AG04450 (cell line): ENCODE results near the gene NPR1. TPM values are rescaled to one million over a fixed set of nuclear protein-coding genes. Genes with fewer than 3 reads are reported as not detected.

Experiments
- CTCF ChIA-PET: fragments of 300-600, 350-600 bp; formaldehyde crosslinking; extraction: SDS; loops from one replicate; lab custom pipeline; 2022; ENCODE audit warnings: antibody characterized with exemption, inconsistent platforms; lab: Charles Lee
- POLR2A ChIA-PET: fragments of 350-600 bp; formaldehyde crosslinking; extraction: SDS; loops from one replicate; lab custom pipeline; 2021; ENCODE audit warnings: antibody characterized with exemption, inconsistent platforms; lab: Yijun Ruan, JAX
- DNase-seq: peaks from one replicate; pipeline ENCODE4 v3.0.0-alpha.2; 2011; ENCODE audit warnings: low read depth, low spot score
- H3K27ac ChIP-seq: one replicate; pipeline ENCODE4 v1.5.1; 2012; ENCODE audit warnings: low read depth, low read length, control low read depth
- H3K27me3 ChIP-seq: one replicate; pipeline ENCODE4 v1.6.0; 2012; ENCODE audit warnings: low read length; ENCODE audit not compliant: control insufficient read depth, insufficient read depth
- H3K4me3 ChIP-seq: 2 replicates; pipeline ENCODE4 v1.5.1; 2011; ENCODE audit warnings: mild to moderate bottlenecking, low read depth, low read length, control low read depth
- H3K9me3 ChIP-seq: 2 replicates; pipeline ENCODE4 v1.5.1; 2012; ENCODE audit warnings: low read length; ENCODE audit not compliant: control insufficient read depth, insufficient read depth
- polyA plus RNA-seq: library from polyadenylated mRNA; depleted of rRNA; stranded (reverse); fragments of >200 nt; gene quantifications from 2 replicates; pipeline ENCODE4 v1.2.3, GENCODE V29; 2011; rRNA removed
- small RNA-seq: library from RNA; depleted of rRNA; stranded (forward); fragments of <200 nt; gene quantifications from one replicate; pipeline ENCODE3, GENCODE V24; 2012; ENCODE audit warnings: low read depth; ENCODE audit not compliant: insufficient read length
- TF ChIP-seq, protein P1 (sequence below): IDR thresholded peaks from 2 replicates; pipeline ENCODE4 v1.5.1; 2011; ENCODE audit warnings: low read depth, low read length, control low read depth, inconsistent platforms

Gene NPR1
- polyA plus RNA-seq, 1 experiment = 0.02 TPM

DNA sequence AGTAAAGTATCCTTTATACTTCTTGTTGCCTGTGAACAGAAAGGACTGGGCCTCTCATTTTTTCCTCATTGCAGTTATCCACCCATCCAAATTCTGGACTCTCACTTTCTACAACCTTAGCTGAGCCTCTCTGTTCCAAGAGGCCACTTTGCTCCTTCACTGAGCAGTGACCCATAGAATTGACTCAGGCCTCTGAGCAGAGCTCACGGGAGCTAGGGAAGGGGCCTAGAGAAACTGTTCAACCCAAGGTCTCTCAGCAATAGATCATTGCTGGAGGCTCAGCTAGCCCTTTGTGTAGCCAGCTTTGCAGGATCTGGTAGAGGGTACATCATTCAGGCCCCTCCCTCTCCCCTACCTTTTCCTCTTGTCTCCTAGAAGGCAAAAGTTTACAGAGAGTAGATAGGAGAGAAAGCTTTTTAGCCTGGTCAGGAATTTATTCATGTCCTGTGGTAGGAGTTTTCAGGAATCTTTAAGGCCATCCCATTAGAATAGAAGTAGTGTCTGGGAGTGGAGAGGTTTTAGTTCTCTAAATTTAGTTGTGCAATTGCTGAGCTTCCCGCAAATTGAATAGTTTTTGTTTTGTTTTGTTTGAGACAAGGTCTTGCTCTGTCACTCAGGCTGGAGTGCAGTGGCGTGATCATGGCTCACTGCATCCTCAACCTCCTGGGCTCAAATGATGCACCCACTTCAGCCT, 56.1 kb downstream of the NPR1 start:
- no peaks in the 10 kb centered on the region for H3K9me3 ChIP-seq
- no peak overlapping the region for H3K27ac ChIP-seq
- DNase-seq = no peak
- POLR2A ChIA-PET = no interaction called here
- H3K4me3 ChIP-seq = no peak overlapping the region
- CTCF ChIA-PET = interaction anchor here (1.0 to 1.9 kb wide), 2 partner anchors 14 to 57 kb away, joined by 3 to 6 read pairs; no protein-coding TSS in a partner anchor
- TF ChIP-seq, protein P1, sequence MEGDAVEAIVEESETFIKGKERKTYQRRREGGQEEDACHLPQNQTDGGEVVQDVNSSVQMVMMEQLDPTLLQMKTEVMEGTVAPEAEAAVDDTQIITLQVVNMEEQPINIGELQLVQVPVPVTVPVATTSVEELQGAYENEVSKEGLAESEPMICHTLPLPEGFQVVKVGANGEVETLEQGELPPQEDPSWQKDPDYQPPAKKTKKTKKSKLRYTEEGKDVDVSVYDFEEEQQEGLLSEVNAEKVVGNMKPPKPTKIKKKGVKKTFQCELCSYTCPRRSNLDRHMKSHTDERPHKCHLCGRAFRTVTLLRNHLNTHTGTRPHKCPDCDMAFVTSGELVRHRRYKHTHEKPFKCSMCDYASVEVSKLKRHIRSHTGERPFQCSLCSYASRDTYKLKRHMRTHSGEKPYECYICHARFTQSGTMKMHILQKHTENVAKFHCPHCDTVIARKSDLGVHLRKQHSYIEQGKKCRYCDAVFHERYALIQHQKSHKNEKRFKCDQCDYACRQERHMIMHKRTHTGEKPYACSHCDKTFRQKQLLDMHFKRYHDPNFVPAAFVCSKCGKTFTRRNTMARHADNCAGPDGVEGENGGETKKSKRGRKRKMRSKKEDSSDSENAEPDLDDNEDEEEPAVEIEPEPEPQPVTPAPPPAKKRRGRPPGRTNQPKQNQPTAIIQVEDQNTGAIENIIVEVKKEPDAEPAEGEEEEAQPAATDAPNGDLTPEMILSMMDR = no peak
- H3K27me3 ChIP-seq = no peaks in the 10 kb centered on the region

DNA sequence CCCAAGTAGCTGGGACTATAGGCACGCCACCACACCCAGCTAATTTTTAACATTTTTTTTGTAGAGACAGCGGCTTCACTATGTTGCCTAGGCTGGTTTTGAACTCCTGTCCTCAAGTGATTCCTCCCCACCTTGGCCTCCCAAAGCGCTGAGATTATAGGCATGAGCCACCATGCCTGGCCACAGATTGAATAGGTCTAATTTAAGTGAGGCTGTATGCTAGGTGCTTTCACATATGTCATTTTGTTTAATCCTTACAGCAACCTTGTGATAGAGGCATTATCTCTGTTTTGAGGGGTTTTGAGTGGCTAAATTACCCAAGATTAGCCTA, 56.6 kb downstream of the NPR1 start:
- TF ChIP-seq, protein P1 = no peak
- Histone ChIP-seq H3K27me3 (no peaks in the 10 kb centered on the region), H3K9me3 (no peaks in the 10 kb centered on the region), H3K4me3 (no peak overlapping the region), H3K27ac (no peak overlapping the region)
- no peak for DNase-seq
- ChIA-PET POLR2A (no interaction called here), CTCF (interaction anchor here (1.0 kb wide), 1 partner anchor 14 kb away, joined by 3 read pairs; no protein-coding TSS in a partner anchor)

DNA sequence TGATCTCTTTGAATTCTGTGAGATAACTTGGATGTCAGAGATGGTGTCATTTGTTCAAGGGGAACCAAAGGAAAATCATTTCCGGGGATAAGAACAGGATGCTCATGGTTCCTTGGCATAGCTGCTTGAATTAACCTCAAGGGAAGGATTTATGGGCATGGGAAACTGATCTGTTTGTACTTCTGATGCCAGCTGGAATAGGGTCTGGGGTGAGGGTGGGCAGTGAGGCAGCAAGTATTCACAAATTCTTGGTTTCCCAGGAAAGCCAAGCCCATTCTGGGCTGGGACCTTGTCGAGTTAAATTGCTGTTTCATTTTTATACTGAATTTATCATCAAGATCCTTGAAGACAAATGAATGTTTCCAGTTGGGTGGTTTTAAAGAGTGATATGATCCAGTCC, 63.5 kb downstream of the NPR1 start:
- Histone ChIP-seq H3K27me3 (no peaks in the 10 kb centered on the region), H3K4me3 (no peak overlapping the region), H3K9me3 (no peaks in the 10 kb centered on the region), H3K27ac (no peak overlapping the region)
- DNase-seq = no peak
- TF ChIP-seq, protein P1 = no peak
- POLR2A ChIA-PET = no interaction called here
- CTCF ChIA-PET = interaction anchor here (0.8 to 1.6 kb wide), 3 partner anchors 10 to 390 kb away, joined by 3 to 7 read pairs (median 4); no protein-coding TSS in a partner anchor

DNA sequence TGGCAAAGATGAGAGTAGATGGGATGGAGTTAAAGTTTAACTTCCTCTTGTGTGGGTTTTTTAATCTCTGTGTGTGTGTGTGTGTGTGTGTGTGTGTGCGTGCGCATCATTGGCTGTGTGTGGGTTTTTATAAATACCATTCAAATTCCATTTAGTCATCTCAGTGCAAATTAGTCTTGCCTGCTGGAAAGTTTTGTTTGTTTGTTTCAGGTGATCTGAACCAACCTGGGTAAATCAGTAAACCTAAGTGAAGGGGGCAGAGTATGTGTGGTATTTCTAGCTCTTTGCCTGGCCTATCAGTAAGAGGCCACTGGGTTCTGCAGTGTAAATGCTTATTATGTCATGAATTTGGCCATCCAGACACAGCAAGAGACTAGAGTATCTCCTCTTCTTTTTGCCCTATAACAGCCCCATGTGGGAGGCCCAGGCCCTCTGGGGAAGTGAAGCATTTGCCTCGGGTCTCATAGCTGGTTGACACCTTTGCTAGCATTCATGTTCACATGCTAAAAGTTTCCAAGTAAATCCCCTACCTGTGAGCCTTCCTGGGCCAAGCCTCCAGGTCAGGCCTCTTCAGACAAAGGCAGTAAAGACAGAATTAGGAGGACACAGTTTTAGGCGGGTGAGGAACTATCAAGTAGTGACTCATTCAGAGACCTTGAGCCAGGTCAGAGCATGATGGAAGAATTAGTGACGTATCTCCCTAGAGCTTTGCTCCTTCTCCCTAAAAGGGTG, 64.1 kb downstream of the NPR1 start:
- TF ChIP-seq, protein P1 = no peak
- no peak for DNase-seq
- no peak overlapping the region for H3K27ac ChIP-seq
- POLR2A ChIA-PET = no interaction called here
- no peaks in the 10 kb centered on the region for H3K27me3 ChIP-seq
- CTCF ChIA-PET = interaction anchor here (1.2 to 1.6 kb wide), 2 partner anchors 9 to 65 kb away, joined by 3 to 7 read pairs; no protein-coding TSS in a partner anchor
- H3K4me3 ChIP-seq = no peak overlapping the region
- no peaks in the 10 kb centered on the region for H3K9me3 ChIP-seq

Small RNA genes lying within 50 kb of the gene (small RNA-seq; reads per million reads assigned to genes)
- not detected for gene MIR8083
- not detected for gene RF00019
- gene RN7SL372P = not detected

Other genes starting within 250 kb of the NPR1 start
- gene S100A7, start 218.0 kb upstream of the NPR1 start, polyA plus RNA-seq = not detected in 2 replicates
- 1,379 and 2,089 TPM in 2 replicates for gene S100A6, start 142.7 kb upstream of the NPR1 start, polyA plus RNA-seq
- 0.25 and 0.42 TPM in 2 replicates for gene S100A5, start 137.8 kb upstream of the NPR1 start, polyA plus RNA-seq
- gene S100A4, start 132.9 kb upstream of the NPR1 start, polyA plus RNA-seq = 20.0 and 20.7 TPM in 2 replicates
- gene S100A3, start 129.4 kb upstream of the NPR1 start, polyA plus RNA-seq = 1.8 and 3.2 TPM in 2 replicates
- 3.9 and 5.2 TPM in 2 replicates for gene S100A2, start 112.8 kb upstream of the NPR1 start, polyA plus RNA-seq
- gene S100A16, start 65.6 kb upstream of the NPR1 start, polyA plus RNA-seq = 224 and 256 TPM in 2 replicates
- 0.09 TPM in 1 of 2 replicates, not detected in the other for gene S100A14, start 62.4 kb upstream of the NPR1 start, polyA plus RNA-seq
- gene S100A13, start 51.2 kb upstream of the NPR1 start, polyA plus RNA-seq = 310 and 323 TPM in 2 replicates
- gene S100A1, start 50.3 kb upstream of the NPR1 start, polyA plus RNA-seq = 0.21 and 0.31 TPM in 2 replicates
- gene CHTOP, start 44.6 kb upstream of the NPR1 start, polyA plus RNA-seq = 49.2 and 59.5 TPM in 2 replicates
- 54.1 and 56.8 TPM in 2 replicates for gene SNAPIN, start 20.0 kb upstream of the NPR1 start, polyA plus RNA-seq
- 308 and 326 TPM in 2 replicates for gene ILF2, start 7.7 kb upstream of the NPR1 start, polyA plus RNA-seq
- 44.5 and 45.1 TPM in 2 replicates for gene INTS3, start 49.4 kb downstream of the NPR1 start, polyA plus RNA-seq
- gene SLC27A3, start 96.7 kb downstream of the NPR1 start, polyA plus RNA-seq = 9.9 and 14.3 TPM in 2 replicates
- gene GATAD2B, start 244.3 kb downstream of the NPR1 start, polyA plus RNA-seq = 4.8 and 6.8 TPM in 2 replicates